GM10266 (cell line): ENCODE results near the gene INPPL1.

Experiments
- DNase-seq: peaks from one replicate; pipeline ENCODE4 v3.0.0; 2012; ENCODE audit errors: extremely low spot score
- CTCF ChIP-seq: IDR thresholded peaks from 2 replicates; pipeline ENCODE4 v1.5.1; 2012; ENCODE audit warnings: mild to moderate bottlenecking, low read depth; ENCODE audit not compliant: control insufficient read depth, insufficient read depth; ENCODE audit errors: missing control alignments

INPPL1 gene

GRCh38 chr11:72220696-72221363 is 3.7 kb upstream of the INPPL1 start:
- no peak for TF ChIP-seq CTCF
- no peak for DNase-seq

- DNase-seq, result no peak
- no peak for TF ChIP-seq CTCF
These were observed 3.0 kb upstream of the INPPL1 start for GRCh38 chr11:72221386-72222075.

- DNase-seq, result peak; percentile 8
These were observed 2.3 kb upstream of the INPPL1 start for GRCh38 chr11:72222106-72222891.

GRCh38 chr11:72222907-72223614 is 1.5 kb upstream of the INPPL1 start:
- DNase-seq, result peak; percentile 93
- no peak for TF ChIP-seq CTCF

More at GRCh38 chr11:72222106-72222891, 2.3 kb upstream of the INPPL1 start:
- TF ChIP-seq CTCF, result no peak

GRCh38 chr11:72223615-72224563 is 678 bp upstream of the INPPL1 start:
- TF ChIP-seq CTCF, result no peak
- peak; percentile 83 for DNase-seq

GRCh38 chr11:72225411-72225951 is 914 bp downstream of the INPPL1 start:
- DNase-seq, result peak; percentile 24
- no peak for TF ChIP-seq CTCF
